ENCODE measurements around the gene NCS1. TPM values are rescaled to one million over a fixed set of nuclear protein-coding genes. Genes with fewer than 3 reads are reported as not detected.

Gene NCS1
- polyA plus RNA-seq, 3 donors: not detected

DNA sequence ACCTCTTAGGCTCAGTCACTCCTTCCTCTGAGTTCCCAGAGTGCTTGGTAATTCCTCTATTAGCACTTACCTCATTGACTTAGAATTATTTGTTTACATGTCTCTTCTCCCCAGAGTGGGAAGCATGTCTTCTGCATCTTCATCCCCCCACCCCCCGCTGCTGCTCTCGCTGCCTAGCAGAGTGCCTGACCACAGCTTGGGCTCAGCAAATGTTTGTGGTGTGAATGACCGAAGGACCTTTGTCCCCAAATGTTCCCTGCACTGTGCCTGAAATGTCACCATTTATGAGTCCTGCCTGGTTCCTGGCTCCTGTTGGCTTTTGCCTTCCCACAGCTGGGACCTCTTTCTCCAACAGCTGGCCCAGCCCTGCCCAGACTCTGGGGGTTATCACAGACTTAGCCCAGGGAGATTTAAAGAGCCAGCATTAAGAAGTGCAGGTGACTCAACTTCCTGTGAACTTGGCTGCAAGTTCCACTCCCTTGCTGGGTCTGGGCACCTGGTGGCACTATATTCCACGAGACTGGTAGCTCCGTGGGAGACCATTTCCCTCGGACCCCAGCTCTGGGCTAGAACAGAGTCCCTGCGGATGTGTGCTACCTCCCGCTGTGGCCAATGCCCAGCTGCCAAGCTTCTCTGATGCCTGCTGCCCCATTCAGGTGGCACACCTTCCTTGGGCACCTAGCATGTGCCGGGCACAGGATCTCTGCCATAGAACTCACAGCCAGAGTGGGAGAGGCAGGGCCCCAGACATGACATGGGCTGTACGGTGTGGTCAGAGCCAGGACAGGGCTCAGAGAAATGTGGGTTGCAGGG is 91.6 kb downstream of the NCS1 start:
- H3K4me2 ChIP-seq (replicated peaks; ENCODE audit: extremely low read depth, low read length, poor library complexity, severe bottlenecking): no peak overlapping the region
- H3K4me1 Mint-ChIP-seq: peaks cover 23% of the 10 kb centered on the region
- H2AFZ ChIP-seq (ENCODE audit: insufficient read depth, low read depth, low read length, poor library complexity, severe bottlenecking): no peak overlapping the region
- H3K36me3 Mint-ChIP-seq: peaks cover 0 to 6% of the 10 kb centered on the region in 2 donors
- peaks cover 0 to 22% of the 10 kb centered on the region in 2 donors for H3K9me3 ChIP-seq (replicated peaks in 1 of 2; ENCODE audit: control insufficient read depth in 1 of 2, insufficient read depth in 1 of 2, low read length in 2 of 2)
- H3K27ac ChIP-seq (ENCODE audit: low read depth in 1 of 2, low read length in 2 of 2): no peak overlapping the region
- peaks cover 9 to 11% of the 10 kb centered on the region in 2 donors for H3K4me1 ChIP-seq (ENCODE audit: control insufficient read depth in 1 of 2, insufficient read depth in 2 of 2, low read length in 2 of 2)
- H3K9me3 Mint-ChIP-seq: peaks cover 0 to 13% (median 7%) of the 10 kb centered on the region in 7 donors
- H3K4me3 ChIP-seq (replicated peaks in 1 of 3; ENCODE audit: low read depth in 2 of 3, low read length in 3 of 3): no peak overlapping the region
- no peak overlapping the region for H3K27ac Mint-ChIP-seq
- H3K27me3 ChIP-seq (ENCODE audit: control insufficient read depth in 2 of 2, insufficient read depth in 2 of 2, low read length in 2 of 2): peaks cover 35 to 72% of the 10 kb centered on the region in 2 donors
- H3K27me3 Mint-ChIP-seq (ENCODE audit: low read depth in 3 of 3): peaks cover 76 to 92% (median 83%) of the 10 kb centered on the region in 3 donors
- intact Hi-C loops (cut with micrococcal nuclease): no loop called here
- peak overlapping the region in 1 of 2 donors; percentile 77 for H3K4me3 Mint-ChIP-seq
- H3K9ac ChIP-seq (ENCODE audit: insufficient read depth, low read length, poor library complexity, severe bottlenecking): no peak overlapping the region
- TF ChIP-seq, protein P1, sequence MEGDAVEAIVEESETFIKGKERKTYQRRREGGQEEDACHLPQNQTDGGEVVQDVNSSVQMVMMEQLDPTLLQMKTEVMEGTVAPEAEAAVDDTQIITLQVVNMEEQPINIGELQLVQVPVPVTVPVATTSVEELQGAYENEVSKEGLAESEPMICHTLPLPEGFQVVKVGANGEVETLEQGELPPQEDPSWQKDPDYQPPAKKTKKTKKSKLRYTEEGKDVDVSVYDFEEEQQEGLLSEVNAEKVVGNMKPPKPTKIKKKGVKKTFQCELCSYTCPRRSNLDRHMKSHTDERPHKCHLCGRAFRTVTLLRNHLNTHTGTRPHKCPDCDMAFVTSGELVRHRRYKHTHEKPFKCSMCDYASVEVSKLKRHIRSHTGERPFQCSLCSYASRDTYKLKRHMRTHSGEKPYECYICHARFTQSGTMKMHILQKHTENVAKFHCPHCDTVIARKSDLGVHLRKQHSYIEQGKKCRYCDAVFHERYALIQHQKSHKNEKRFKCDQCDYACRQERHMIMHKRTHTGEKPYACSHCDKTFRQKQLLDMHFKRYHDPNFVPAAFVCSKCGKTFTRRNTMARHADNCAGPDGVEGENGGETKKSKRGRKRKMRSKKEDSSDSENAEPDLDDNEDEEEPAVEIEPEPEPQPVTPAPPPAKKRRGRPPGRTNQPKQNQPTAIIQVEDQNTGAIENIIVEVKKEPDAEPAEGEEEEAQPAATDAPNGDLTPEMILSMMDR (IDR thresholded peaks at IDR 0.05): no peak
- no peaks in the 10 kb centered on the region for H3K36me3 ChIP-seq (replicated peaks in 1 of 2; ENCODE audit: control insufficient read depth in 1 of 2, insufficient read depth in 2 of 2, low read length in 2 of 2)
- H3K79me2 ChIP-seq (ENCODE audit: insufficient read depth, low read length): no peaks in the 10 kb centered on the region
- WGBS (ENCODE audit: insufficient coverage): 56% methylated on average over 10 of the region's 10 CpGs
- DNase-seq: no peak
- H4K20me1 ChIP-seq (ENCODE audit: insufficient read depth, low read length): no peaks in the 10 kb centered on the region

DNA sequence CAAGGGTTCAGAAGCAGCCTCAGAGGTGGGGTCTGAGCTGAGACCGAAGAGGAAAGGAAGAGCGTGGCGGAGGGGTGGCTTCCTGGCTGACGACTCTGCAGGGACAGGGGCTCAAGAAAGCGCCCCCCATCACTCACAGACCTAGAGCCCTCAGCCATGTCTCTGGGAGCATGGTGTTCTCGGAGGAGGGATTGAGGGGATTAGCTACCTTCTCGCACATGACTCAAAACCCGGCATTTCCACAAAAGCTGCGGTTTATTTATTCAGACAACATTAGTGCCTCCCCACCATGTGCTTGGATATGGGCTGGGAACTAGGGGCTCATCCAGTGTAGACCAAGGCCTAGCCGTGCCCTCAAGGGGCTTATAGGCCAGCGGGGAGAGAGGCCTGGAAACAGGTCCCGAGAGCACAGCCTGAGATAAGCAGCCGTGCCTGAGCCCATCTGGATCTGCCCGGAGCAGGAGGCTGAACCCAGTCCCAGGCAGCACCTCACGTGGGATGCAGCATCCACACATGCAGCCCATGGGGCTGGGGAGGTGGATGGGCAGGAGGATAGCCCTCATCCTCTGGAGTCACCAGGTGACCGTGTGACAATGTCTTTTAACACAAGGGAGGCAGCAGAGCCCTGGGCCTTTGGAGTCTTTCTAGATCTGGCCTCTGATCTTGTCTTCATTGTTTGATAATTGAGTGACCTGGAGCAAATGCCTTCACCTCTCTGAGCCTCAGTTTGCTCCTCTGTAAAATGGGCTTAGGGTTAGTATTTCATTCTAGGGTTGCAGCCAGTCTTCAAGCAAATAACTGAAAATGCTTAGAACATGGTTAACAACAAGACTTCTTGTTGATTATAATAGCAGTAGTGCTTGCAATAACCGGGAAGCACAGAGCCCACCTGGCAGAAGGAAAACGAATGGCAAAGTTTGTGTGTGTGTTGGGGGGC is 92.5 kb downstream of the NCS1 start:
- Mint-ChIP-seq H3K9me3 (peaks cover 0 to 13% (median 7%) of the 10 kb centered on the region in 7 donors), H3K27me3 (ENCODE audit: low read depth in 3 of 3) (peaks cover 73 to 87% (median 76%) of the 10 kb centered on the region in 3 donors), H3K4me1 (peaks cover 31% of the 10 kb centered on the region), H3K4me3 (peak overlapping the region in 1 of 2 donors; percentile 77), H3K36me3 (peaks cover 0 to 6% of the 10 kb centered on the region in 2 donors), H3K27ac (no peak overlapping the region)
- Histone ChIP-seq H3K9ac (ENCODE audit: insufficient read depth, low read length, poor library complexity, severe bottlenecking) (no peak overlapping the region), H3K27ac (ENCODE audit: low read depth in 1 of 2, low read length in 2 of 2) (no peak overlapping the region), H3K4me2 (replicated peaks; ENCODE audit: extremely low read depth, low read length, poor library complexity, severe bottlenecking) (no peak overlapping the region), H3K27me3 (ENCODE audit: control insufficient read depth in 2 of 2, insufficient read depth in 2 of 2, low read length in 2 of 2) (peaks cover 31 to 72% of the 10 kb centered on the region in 2 donors), H3K4me3 (replicated peaks in 1 of 3; ENCODE audit: low read depth in 2 of 3, low read length in 3 of 3) (no peak overlapping the region), H3K79me2 (ENCODE audit: insufficient read depth, low read length) (no peaks in the 10 kb centered on the region), H3K36me3 (replicated peaks in 1 of 2; ENCODE audit: control insufficient read depth in 1 of 2, insufficient read depth in 2 of 2, low read length in 2 of 2) (no peaks in the 10 kb centered on the region), H3K9me3 (replicated peaks in 1 of 2; ENCODE audit: control insufficient read depth in 1 of 2, insufficient read depth in 1 of 2, low read length in 2 of 2) (peaks cover 0 to 22% of the 10 kb centered on the region in 2 donors), H4K20me1 (ENCODE audit: insufficient read depth, low read length) (no peaks in the 10 kb centered on the region), H2AFZ (ENCODE audit: insufficient read depth, low read depth, low read length, poor library complexity, severe bottlenecking) (no peak overlapping the region), H3K4me1 (ENCODE audit: control insufficient read depth in 1 of 2, insufficient read depth in 2 of 2, low read length in 2 of 2) (peaks cover 15 to 20% of the 10 kb centered on the region in 2 donors)
- no peak for DNase-seq
- intact Hi-C loops (cut with micrococcal nuclease): no loop called here
- TF ChIP-seq, protein P1 (IDR thresholded peaks at IDR 0.05): no peak
- 58% methylated on average over 8 of the region's 18 CpGs for WGBS (ENCODE audit: insufficient coverage)
